K562 (cell line): Measurements from ENCODE around the gene CMTR1.

Experiments used
- POLR2AphosphoS5 ChIP-seq: IDR thresholded peaks from 2 replicates; pipeline ENCODE4 v1.6.1; 2011; ENCODE audit warnings: mild to moderate bottlenecking, low read depth, low read length, moderate library complexity; ENCODE audit not compliant: control insufficient read depth, insufficient read depth
- YBX1 ChIP-seq: fragments of 450-650 bp; IDR thresholded peaks from 2 replicates; pipeline ENCODE4 v1.7.1; 2016; ENCODE audit warnings: mild to moderate bottlenecking

- no peak for TF ChIP-seq YBX1
- no peak for TF ChIP-seq POLR2AphosphoS5
These were observed 41.3 kb downstream of the CMTR1 start for GRCh38 chr6:37474316-37474715.
